ENCODE measurements around the gene ADAMTS7. TPM values are rescaled to one million over a fixed set of nuclear protein-coding genes. Genes with fewer than 3 reads are reported as not detected.

The ADAMTS7 gene
- polyA plus RNA-seq, 1 donor = 10.6 TPM

- WGBS (ENCODE audit: insufficient coverage, low lambda C conversion rate) = 40% methylated on average over 1 of the region's 2 CpGs
- H3K27me3 ChIP-seq (ENCODE audit: control insufficient read depth, insufficient read depth, low read length) = no peaks in the 10 kb centered on the region
- DNase-seq = no peak
- H3K4me1 ChIP-seq (ENCODE audit: control insufficient read depth, insufficient read depth, low read length) = no peaks in the 10 kb centered on the region
- no peaks in the 10 kb centered on the region for H3K9me3 ChIP-seq (ENCODE audit: control insufficient read depth, low read depth, low read length)
- no peak overlapping the region for H3K27ac ChIP-seq (ENCODE audit: low read length)
- H3K36me3 ChIP-seq (ENCODE audit: control insufficient read depth, insufficient read depth, low read length) = no peaks in the 10 kb centered on the region
- H3K4me3 ChIP-seq (ENCODE audit: low read length) = no peak overlapping the region
Measured at GRCh38 chr15:78718837-78719236, 92.4 kb downstream of the ADAMTS7 start.

DNA sequence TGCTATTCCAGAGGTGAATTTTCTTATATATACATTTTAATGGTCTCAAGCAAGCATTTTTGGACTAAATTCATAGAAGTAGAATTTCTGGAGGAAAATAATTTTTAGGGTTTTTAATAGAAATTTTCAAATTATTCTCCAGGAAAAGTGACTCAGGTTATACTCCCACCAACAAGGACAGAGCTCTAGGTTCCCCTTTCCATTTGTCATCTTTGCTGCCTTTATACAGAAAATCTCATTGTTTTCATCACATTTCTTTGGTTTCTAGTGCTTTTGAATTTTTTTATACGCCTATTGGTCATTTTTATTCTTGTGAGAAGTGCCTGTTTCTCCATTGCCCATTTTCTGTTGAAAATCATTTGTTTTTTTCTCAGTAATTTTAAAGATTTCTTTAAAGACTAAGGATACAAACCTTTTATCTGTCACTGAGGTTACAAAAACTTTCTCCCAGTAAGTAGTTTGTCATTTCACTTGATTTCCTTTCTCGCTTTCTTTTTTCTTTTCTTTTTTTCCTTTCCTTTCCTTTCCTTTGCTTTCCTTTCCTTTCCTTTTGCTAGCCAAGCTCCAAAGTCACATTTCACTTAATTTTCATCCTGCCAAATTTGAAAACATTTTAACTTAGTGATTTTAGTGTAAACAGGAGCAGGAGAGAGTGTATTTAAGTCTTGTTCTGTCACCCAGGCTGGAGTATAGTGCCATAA, 93.2 kb downstream of the ADAMTS7 start:
- no peaks in the 10 kb centered on the region for H3K9me3 ChIP-seq (ENCODE audit: control insufficient read depth, low read depth, low read length)
- 100% methylated on average over 2 of the region's 2 CpGs for WGBS (ENCODE audit: insufficient coverage, low lambda C conversion rate)
- no peak overlapping the region for H3K4me3 ChIP-seq (ENCODE audit: low read length)
- no peaks in the 10 kb centered on the region for H3K27me3 ChIP-seq (ENCODE audit: control insufficient read depth, insufficient read depth, low read length)
- no peak for DNase-seq
- H3K36me3 ChIP-seq (ENCODE audit: control insufficient read depth, insufficient read depth, low read length) = no peaks in the 10 kb centered on the region
- H3K27ac ChIP-seq (ENCODE audit: low read length) = no peak overlapping the region
- H3K4me1 ChIP-seq (ENCODE audit: control insufficient read depth, insufficient read depth, low read length) = no peaks in the 10 kb centered on the region

GRCh38 chr15:78716651-78717050, 94.6 kb downstream of the ADAMTS7 start:
- WGBS (ENCODE audit: insufficient coverage, low lambda C conversion rate) = no CpG with 5 or more reads among the region's 2 CpGs
- H3K9me3 ChIP-seq (ENCODE audit: control insufficient read depth, low read depth, low read length) = no peaks in the 10 kb centered on the region

GRCh38 chr15:78715930-78716329, 95.3 kb downstream of the ADAMTS7 start:
- no peaks in the 10 kb centered on the region for H3K36me3 ChIP-seq (ENCODE audit: control insufficient read depth, insufficient read depth, low read length)
- no peaks in the 10 kb centered on the region for H3K9me3 ChIP-seq (ENCODE audit: control insufficient read depth, low read depth, low read length)
- no peak for DNase-seq
- no peaks in the 10 kb centered on the region for H3K27me3 ChIP-seq (ENCODE audit: control insufficient read depth, insufficient read depth, low read length)
- no peaks in the 10 kb centered on the region for H3K4me1 ChIP-seq (ENCODE audit: control insufficient read depth, insufficient read depth, low read length)
- no peak overlapping the region for H3K27ac ChIP-seq (ENCODE audit: low read length)
- 60% methylated on average over 1 of the region's 2 CpGs for WGBS (ENCODE audit: insufficient coverage, low lambda C conversion rate)
- no peak overlapping the region for H3K4me3 ChIP-seq (ENCODE audit: low read length)

More at GRCh38 chr15:78716651-78717050, 94.6 kb downstream of the ADAMTS7 start:
- no peaks in the 10 kb centered on the region for H3K36me3 ChIP-seq (ENCODE audit: control insufficient read depth, insufficient read depth, low read length)
- H3K27me3 ChIP-seq (ENCODE audit: control insufficient read depth, insufficient read depth, low read length) = no peaks in the 10 kb centered on the region
- no peak overlapping the region for H3K4me3 ChIP-seq (ENCODE audit: low read length)
- no peaks in the 10 kb centered on the region for H3K4me1 ChIP-seq (ENCODE audit: control insufficient read depth, insufficient read depth, low read length)
- no peak for DNase-seq
- H3K27ac ChIP-seq (ENCODE audit: low read length) = no peak overlapping the region

DNA sequence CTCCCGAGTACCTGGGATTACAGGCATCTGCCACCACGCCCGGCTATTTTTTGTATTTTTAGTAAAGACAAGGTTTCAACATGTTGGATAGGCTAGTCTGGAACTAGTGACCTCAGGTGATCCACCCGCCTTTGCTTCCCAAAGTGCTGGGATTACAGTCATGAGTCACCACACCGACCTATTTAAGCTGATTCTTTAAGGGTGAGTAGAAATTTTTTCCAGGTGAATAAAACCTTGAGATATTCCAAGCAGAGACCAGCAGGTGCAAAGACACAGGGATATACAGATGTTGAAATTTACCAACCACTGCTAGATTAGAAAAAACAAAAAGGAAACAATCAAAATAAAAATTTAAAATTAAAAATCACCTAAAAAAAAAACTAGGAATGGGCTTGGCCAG, 95.8 kb downstream of the ADAMTS7 start:
- Histone ChIP-seq H3K4me3 (ENCODE audit: low read length) (no peak overlapping the region), H3K9me3 (ENCODE audit: control insufficient read depth, low read depth, low read length) (no peaks in the 10 kb centered on the region), H3K4me1 (ENCODE audit: control insufficient read depth, insufficient read depth, low read length) (no peaks in the 10 kb centered on the region), H3K27ac (ENCODE audit: low read length) (no peak overlapping the region), H3K27me3 (ENCODE audit: control insufficient read depth, insufficient read depth, low read length) (no peaks in the 10 kb centered on the region), H3K36me3 (ENCODE audit: control insufficient read depth, insufficient read depth, low read length) (no peaks in the 10 kb centered on the region)
- no peak for DNase-seq
- WGBS (ENCODE audit: insufficient coverage, low lambda C conversion rate) = 100% methylated on average over 2 of the region's 5 CpGs

DNA sequence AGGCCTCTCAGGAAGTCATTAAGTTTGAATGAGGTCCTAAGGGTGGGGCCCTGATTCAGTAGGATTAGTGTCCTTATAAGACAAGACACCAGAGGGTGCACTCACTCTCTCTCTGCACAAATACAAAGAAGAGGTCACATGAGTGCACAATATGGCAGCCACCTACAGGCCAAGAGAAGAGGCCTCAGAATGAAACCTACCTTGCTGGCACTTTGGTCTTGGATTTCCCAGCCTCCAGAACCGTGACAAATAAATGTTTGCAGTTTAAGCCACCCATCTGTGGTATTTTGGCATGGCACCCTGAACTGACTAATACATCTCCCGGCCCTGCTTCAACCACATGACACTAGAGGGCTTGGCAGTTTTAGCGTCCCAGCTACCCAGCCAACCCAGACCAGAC, 96.4 kb downstream of the ADAMTS7 start:
- DNase-seq = no peak
- no peaks in the 10 kb centered on the region for H3K4me1 ChIP-seq (ENCODE audit: control insufficient read depth, insufficient read depth, low read length)
- no CpG with 5 or more reads among the region's 3 CpGs for WGBS (ENCODE audit: insufficient coverage, low lambda C conversion rate)
- no peak overlapping the region for H3K4me3 ChIP-seq (ENCODE audit: low read length)
- H3K36me3 ChIP-seq (ENCODE audit: control insufficient read depth, insufficient read depth, low read length) = no peaks in the 10 kb centered on the region
- H3K27ac ChIP-seq (ENCODE audit: low read length) = no peak overlapping the region
- no peaks in the 10 kb centered on the region for H3K9me3 ChIP-seq (ENCODE audit: control insufficient read depth, low read depth, low read length)
- H3K27me3 ChIP-seq (ENCODE audit: control insufficient read depth, insufficient read depth, low read length) = no peaks in the 10 kb centered on the region

DNA sequence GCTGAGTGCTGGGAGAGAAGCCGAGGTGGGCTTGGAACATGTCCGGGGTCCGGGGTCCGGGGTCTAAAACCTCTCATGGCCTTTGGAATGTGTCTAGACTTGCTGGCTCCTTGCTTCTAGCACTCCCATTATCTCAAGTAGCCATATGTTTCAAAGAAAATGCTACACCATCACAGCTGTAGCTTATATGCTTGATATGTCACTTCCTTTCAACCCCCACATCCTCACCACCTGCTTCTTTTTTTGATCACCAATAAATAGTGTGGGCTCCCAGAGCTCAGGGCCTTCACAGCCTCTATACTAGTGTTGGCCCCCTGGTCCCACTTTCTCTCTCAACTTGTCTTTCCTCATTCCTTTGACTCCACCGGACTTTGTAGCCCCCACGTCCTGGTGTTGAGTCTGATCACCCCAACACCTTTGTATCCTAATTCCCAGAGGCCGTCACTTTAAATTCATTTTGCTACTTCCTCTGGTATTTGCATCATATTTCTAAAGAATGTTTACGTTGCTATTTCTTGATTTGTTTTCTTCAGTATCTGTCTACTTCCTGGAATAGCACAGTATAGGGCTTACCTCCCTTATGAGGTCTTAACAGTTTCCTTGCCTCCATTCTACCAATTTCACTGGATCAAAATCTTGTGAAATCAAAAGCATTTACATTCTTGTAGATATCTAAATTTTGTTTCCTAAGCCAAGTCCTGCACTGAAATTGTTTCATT, 98.3 kb downstream of the ADAMTS7 start:
- Histone ChIP-seq H3K4me3 (ENCODE audit: low read length) (no peak overlapping the region), H3K27ac (ENCODE audit: low read length) (no peak overlapping the region), H3K4me1 (ENCODE audit: control insufficient read depth, insufficient read depth, low read length) (no peaks in the 10 kb centered on the region), H3K9me3 (ENCODE audit: control insufficient read depth, low read depth, low read length) (no peaks in the 10 kb centered on the region), H3K36me3 (ENCODE audit: control insufficient read depth, insufficient read depth, low read length) (no peaks in the 10 kb centered on the region), H3K27me3 (ENCODE audit: control insufficient read depth, insufficient read depth, low read length) (peaks cover 4% of the 10 kb centered on the region)
- no peak for DNase-seq
- WGBS (ENCODE audit: insufficient coverage, low lambda C conversion rate) = 92% methylated on average over 3 of the region's 8 CpGs

GRCh38 chr15:78711638-78712037, 99.6 kb downstream of the ADAMTS7 start:
- WGBS (ENCODE audit: insufficient coverage, low lambda C conversion rate) = 80% methylated on average over 1 of the region's 2 CpGs
- H3K36me3 ChIP-seq (ENCODE audit: control insufficient read depth, insufficient read depth, low read length) = no peaks in the 10 kb centered on the region

DNA sequence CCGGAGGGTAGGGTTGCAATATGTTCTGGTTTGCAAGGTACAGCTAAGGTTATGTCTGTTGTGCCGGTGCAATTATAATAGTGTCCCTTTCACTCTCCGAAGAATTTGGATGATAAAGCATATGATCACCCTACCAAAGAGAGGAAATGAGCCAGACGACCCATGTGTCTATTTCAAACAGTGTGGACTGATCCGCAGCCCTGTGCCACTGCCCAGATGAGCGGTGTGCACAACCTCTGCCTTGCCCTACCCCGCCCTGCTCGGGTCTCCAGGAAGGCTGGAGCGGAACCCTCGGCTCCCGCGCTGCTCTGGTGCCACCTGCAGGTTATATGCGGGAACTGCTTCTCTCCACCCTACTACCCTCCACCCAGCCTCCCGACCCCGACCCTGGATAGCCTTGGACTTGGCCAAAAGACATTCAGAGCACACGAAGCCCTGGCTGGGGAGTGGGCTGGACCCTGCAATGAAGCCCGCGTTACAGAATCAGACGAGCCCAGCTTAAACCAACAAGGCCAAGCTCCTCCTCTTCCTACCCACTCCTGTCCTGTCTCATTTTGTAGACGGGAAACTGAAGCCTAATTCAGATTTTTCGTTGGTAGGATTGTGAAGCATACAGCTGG, 101.9 kb downstream of the ADAMTS7 start:
- WGBS (ENCODE audit: insufficient coverage, low lambda C conversion rate) = 60% methylated on average over 1 of the region's 21 CpGs
- no peaks in the 10 kb centered on the region for H3K9me3 ChIP-seq (ENCODE audit: control insufficient read depth, low read depth, low read length)
- DNase-seq = peak; percentile 43 to 47
- no peaks in the 10 kb centered on the region for H3K36me3 ChIP-seq (ENCODE audit: control insufficient read depth, insufficient read depth, low read length)
- no peaks in the 10 kb centered on the region for H3K4me1 ChIP-seq (ENCODE audit: control insufficient read depth, insufficient read depth, low read length)
- H3K27ac ChIP-seq (ENCODE audit: low read length) = no peak overlapping the region
- H3K27me3 ChIP-seq (ENCODE audit: control insufficient read depth, insufficient read depth, low read length) = peaks cover 11% of the 10 kb centered on the region
- H3K4me3 ChIP-seq (ENCODE audit: low read length) = no peak overlapping the region

More at GRCh38 chr15:78711638-78712037, 99.6 kb downstream of the ADAMTS7 start:
- Histone ChIP-seq H3K9me3 (ENCODE audit: control insufficient read depth, low read depth, low read length) (no peaks in the 10 kb centered on the region), H3K27ac (ENCODE audit: low read length) (no peak overlapping the region), H3K4me3 (ENCODE audit: low read length) (no peak overlapping the region), H3K4me1 (ENCODE audit: control insufficient read depth, insufficient read depth, low read length) (no peaks in the 10 kb centered on the region), H3K27me3 (ENCODE audit: control insufficient read depth, insufficient read depth, low read length) (peaks cover 8% of the 10 kb centered on the region)
- no peak for DNase-seq

All from large intestine (tissue), 3 donors.